Parathyroid adenoma (tissue), 2 donors: ENCODE measurements around the gene FMOD.
A peak's percentile ranks its signal among the peaks of the same experiment; 100 is the strongest.
"Not testable (repeated sequence)": the region's sequence is repeated elsewhere in the genome, so short reads cannot be mapped to it uniquely, and the experiment has no call there.

ENCODE experiments used
- H2AFZ ChIP-seq: fragments of 300-600 bp; sonication (generic); one replicate; pipeline ENCODE4 v1.7.0; 2017; ENCODE audit warnings: antibody characterized with exemption, mild to moderate bottlenecking
- H3K27ac ChIP-seq: fragments of 300-600 bp; sonication (generic); one replicate; pipeline ENCODE4 v1.7.0; 2017
- H3K27me3 ChIP-seq: fragments of 300-600 bp; sonication (generic); one replicate; pipeline ENCODE4 v1.7.0; 2017; ENCODE audit warnings: low read length; ENCODE audit not compliant: control insufficient read depth, insufficient read depth
- H3K36me3 ChIP-seq: fragments of 300-600 bp; sonication (generic); one replicate; pipeline ENCODE4 v1.7.0; 2017; ENCODE audit warnings: low read length; ENCODE audit not compliant: control insufficient read depth, insufficient read depth
- H3K4me1 ChIP-seq: fragments of 300-600 bp; sonication (generic); one replicate; pipeline ENCODE4 v1.7.0; 2017; ENCODE audit warnings: control low read depth
- H3K4me2 ChIP-seq: fragments of 300-600 bp; sonication (generic); one replicate; pipeline ENCODE4 v1.7.0; 2017; ENCODE audit warnings: low read length
- H3K4me3 ChIP-seq: fragments of 300-600 bp; sonication (generic); one replicate; pipeline ENCODE4 v1.7.0; 2017; ENCODE audit warnings: low read depth, low read length
- H3K79me2 ChIP-seq: fragments of 300-600 bp; sonication (generic); one replicate; pipeline ENCODE4 v1.7.0; 2017; ENCODE audit warnings: control low read depth
- H3K9ac ChIP-seq: fragments of 300-600 bp; sonication (generic); one replicate; pipeline ENCODE4 v1.7.0; 2017; ENCODE audit warnings: mild to moderate bottlenecking
- H3K9me3 ChIP-seq: fragments of 300-600 bp; sonication (generic); one replicate; pipeline ENCODE4 v1.7.0; 2017; ENCODE audit warnings: low read length; ENCODE audit not compliant: control insufficient read depth
- CTCF ChIP-seq: fragments of 300-600 bp; sonication (generic); IDR thresholded peaks from one replicate; pipeline ENCODE4 v1.7.0; 2017; ENCODE audit warnings: antibody characterized with exemption, mild to moderate bottlenecking
- donor health status: primary hyperparathyroidism.

FMOD gene

DNA sequence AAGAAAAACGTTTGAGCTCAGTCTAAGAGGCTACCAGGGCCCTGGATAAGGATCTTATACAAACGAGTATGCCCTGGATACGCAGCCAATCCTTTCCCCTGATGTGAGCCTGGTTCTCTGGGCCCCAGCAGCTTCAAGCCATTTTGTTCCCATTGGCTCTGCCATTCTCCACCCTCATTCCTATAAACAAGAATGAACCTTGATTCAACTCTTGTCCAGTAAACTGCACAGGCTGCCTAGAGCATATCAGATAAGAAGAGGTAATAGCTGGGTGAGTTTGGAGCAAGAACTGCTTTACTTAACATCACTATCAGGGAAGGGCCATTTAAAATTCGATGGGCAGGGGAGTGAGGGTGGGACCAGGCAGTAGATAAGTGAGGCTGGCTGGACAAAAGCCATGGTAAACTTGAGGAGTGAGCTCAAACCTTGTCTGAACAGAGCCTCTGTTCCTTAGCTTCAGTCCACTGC lies 34.3 kb downstream of the FMOD start:
- H3K9me3 ChIP-seq, result no peaks in the 10 kb centered on the region
- H3K36me3 ChIP-seq, result no peaks in the 10 kb centered on the region
- no peaks in the 10 kb centered on the region for H3K27me3 ChIP-seq
- no peak for TF ChIP-seq CTCF
- H3K4me1 ChIP-seq, result peaks cover 21% of the 10 kb centered on the region
- H3K4me2 ChIP-seq, result peak overlapping the region; percentile 9
- peak overlapping the region; percentile 69 for H2AFZ ChIP-seq
- H3K4me3 ChIP-seq, result no peak overlapping the region
- no peaks in the 10 kb centered on the region for H3K79me2 ChIP-seq
- no peak overlapping the region for H3K9ac ChIP-seq
- peak overlapping the region; percentile 54 for H3K27ac ChIP-seq

DNA sequence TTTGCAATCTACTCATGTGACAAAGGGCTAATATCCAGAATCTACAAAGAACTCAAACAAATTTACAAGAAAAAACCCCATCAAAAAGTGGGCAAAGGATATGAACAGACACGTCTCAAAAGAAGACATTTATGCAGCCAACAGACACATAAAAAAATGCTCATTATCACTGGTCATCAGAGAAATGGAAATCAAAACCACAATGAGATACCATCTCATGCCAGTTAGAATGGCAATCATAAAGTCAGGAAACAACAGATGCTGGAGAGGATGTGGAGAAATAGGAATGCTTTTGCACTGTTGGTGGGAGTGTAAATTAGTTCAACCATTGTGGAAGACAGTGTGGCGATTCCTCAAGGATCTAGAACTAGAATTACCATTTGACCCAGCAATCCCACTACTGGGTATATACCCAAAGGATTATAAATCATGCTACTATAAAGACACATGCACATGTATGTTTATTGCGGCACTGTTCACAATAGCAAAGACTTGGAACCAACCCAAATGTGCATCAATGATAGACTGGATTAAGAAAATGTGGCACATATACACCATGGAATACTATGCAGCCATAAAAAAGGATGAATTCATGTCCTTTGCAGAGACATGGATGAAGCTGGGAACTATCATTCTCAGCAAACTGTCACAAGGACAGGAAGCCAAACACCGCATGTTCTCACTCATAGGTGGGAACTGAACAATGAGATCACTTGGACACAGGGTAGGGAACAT lies 36.7 kb downstream of the FMOD start:
- not testable (repeated sequence) for H3K27me3 ChIP-seq, H3K4me3 ChIP-seq, H3K9ac ChIP-seq, H3K79me2 ChIP-seq, H3K36me3 ChIP-seq, H3K4me1 ChIP-seq, H3K9me3 ChIP-seq, H3K4me2 ChIP-seq, H2AFZ ChIP-seq, H3K27ac ChIP-seq

- Histone ChIP-seq H3K4me2 (no peak overlapping the region), H3K9me3 (no peaks in the 10 kb centered on the region), H2AFZ (no peak overlapping the region), H3K79me2 (peaks cover 3% of the 10 kb centered on the region), H3K9ac (no peak overlapping the region), H3K27ac (no peak overlapping the region), H3K4me1 (peaks cover 10% of the 10 kb centered on the region), H3K4me3 (no peak overlapping the region), H3K27me3 (no peaks in the 10 kb centered on the region), H3K36me3 (no peaks in the 10 kb centered on the region)
- TF ChIP-seq CTCF, result no peak
Measured at GRCh38 chr1:203311368-203312301, 39.3 kb downstream of the FMOD start.

GRCh38 chr1:203308923-203309331 lies 42.0 kb downstream of the FMOD start:
- no peak for TF ChIP-seq CTCF
- Histone ChIP-seq H3K27ac (no peak overlapping the region), H3K4me2 (no peak overlapping the region), H3K9me3 (no peaks in the 10 kb centered on the region), H3K9ac (no peak overlapping the region), H3K4me1 (peaks cover 13% of the 10 kb centered on the region), H2AFZ (no peak overlapping the region), H3K27me3 (no peaks in the 10 kb centered on the region), H3K79me2 (peaks cover 3% of the 10 kb centered on the region), H3K36me3 (no peaks in the 10 kb centered on the region), H3K4me3 (no peak overlapping the region)

DNA sequence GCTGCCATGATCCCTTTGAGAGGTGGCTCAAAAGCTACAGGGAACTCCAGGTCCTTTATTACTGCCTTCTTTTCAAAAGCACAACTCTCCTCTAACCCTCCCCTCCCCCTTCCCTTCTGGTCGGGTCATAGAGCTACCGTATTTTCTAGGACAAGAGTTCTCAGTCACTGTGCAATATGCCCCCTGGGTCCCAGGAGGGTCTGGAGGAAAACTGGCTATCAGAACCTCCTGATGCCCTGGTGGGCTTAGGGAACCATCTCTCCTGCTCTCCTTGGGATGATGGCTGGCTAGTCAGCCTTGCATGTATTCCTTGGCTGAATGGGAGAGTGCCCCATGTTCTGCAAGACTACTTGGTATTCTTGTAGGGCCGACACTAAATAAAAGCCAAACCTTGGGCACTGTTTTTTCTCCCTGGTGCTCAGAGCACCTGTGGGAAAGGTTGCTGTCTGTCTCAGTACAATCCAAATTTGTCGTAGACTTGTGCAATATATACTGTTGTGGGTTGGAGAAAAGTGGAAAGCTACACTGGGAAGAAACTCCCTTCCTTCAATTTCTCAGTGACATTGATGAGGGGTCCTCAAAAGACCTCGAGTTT lies 42.5 kb downstream of the FMOD start:
- Histone ChIP-seq H3K79me2 (peaks cover 3% of the 10 kb centered on the region), H3K9me3 (no peaks in the 10 kb centered on the region), H3K4me1 (peaks cover 13% of the 10 kb centered on the region), H3K36me3 (no peaks in the 10 kb centered on the region), H3K4me3 (no peak overlapping the region), H3K27me3 (no peaks in the 10 kb centered on the region), H2AFZ (no peak overlapping the region), H3K27ac (no peak overlapping the region), H3K9ac (no peak overlapping the region), H3K4me2 (no peak overlapping the region)
- TF ChIP-seq CTCF, result no peak
